Left ventricle myocardium superior (tissue), 1 donor: ENCODE data around the gene AKR1B15. TPM values are rescaled to one million over a fixed set of nuclear protein-coding genes. Genes with fewer than 3 reads are reported as not detected.

Experiments
- total RNA-seq: library from RNA; stranded (reverse); fragmentation: NEBNext Ultra II Directional; extraction: Animal tissue kit (Norgen Biotek cat#: 25700); gene quantifications from one replicate; pipeline ENCODE4 v1.2.1, GENCODE V29; 2021
- donor health status: DM: no; HTN: yes; CAD: no; lungs with severe emphysema.

AKR1B15 gene
- total RNA-seq, 1 donor from 2014 or later: not detected

Other genes starting within 250 kb of the AKR1B15 start
- gene SLC35B4, start 232.2 kb upstream of the AKR1B15 start, total RNA-seq: 4.3 TPM
- gene AKR1B1, start 90.0 kb upstream of the AKR1B15 start, total RNA-seq: 230 TPM
- 0.45 TPM for gene AKR1B10, start 21.5 kb upstream of the AKR1B15 start, total RNA-seq
- 15.2 TPM for gene BPGM, start 97.7 kb downstream of the AKR1B15 start, total RNA-seq
- gene CALD1, start 230.5 kb downstream of the AKR1B15 start, total RNA-seq: 118 TPM